ENCODE data around the gene SLC24A4. TPM values are rescaled to one million over a fixed set of nuclear protein-coding genes. Genes with fewer than 3 reads are reported as not detected.

Gene SLC24A4
- total and polyA plus RNA-seq, 2 donors (not counting 3 experiments of a cell fraction or from before 2014, with no cell fraction given), result 0.07 to 0.08 TPM

DNA sequence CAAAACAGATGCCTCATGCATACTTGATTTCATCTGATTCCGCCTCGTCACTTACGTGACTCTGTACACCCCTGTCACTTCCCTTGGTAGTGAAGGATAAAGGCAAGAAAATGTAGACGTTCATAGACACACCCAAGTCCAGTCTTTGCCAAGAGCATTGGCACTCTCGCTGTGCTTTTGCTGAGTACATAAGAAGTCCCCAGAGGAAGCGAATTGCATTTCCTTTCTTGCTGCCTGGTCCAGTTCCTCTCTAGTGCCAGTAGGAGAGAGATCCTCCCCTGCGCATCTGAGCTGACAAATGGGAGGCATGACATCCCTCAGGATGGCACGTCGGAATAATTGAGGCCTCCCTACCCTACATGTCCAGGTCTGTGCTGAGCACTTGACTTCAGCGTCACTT is 169.3 kb downstream of the SLC24A4 start:
- POLR2A ChIA-PET, result no interaction called here
- no peaks in the 10 kb centered on the region for H3K79me2 ChIP-seq (ENCODE audit: control insufficient read depth, insufficient read depth, low read length)
- no peak overlapping the region for H3K4me3 ChIP-seq (replicated peaks in 1 of 3; ENCODE audit: insufficient read depth in 1 of 3, low read depth in 1 of 3, low read length in 3 of 3)
- peaks cover 0 to 3% of the 10 kb centered on the region in 2 experiments for H3K27me3 ChIP-seq (ENCODE audit: control insufficient read depth in 2 of 2, insufficient read depth in 2 of 2, low read length in 2 of 2)
- FAIRE-seq (no peak), DNase-seq (ENCODE audit: low read depth, low spot score) (no peak)
- BruUV-seq (replicated peaks), result no TSS peak
- TF ChIP-seq EZH2 (IDR thresholded peaks at IDR 0.05; ENCODE audit: borderline replicate concordance, low read depth, low read length, severe bottlenecking), result no peak
- no peak for TF ChIP-seq POLR2A (IDR thresholded peaks at IDR 0.05; ENCODE audit: low read depth, low read length)
- no peak for TF ChIP-seq FOS (IDR thresholded peaks at IDR 0.05; ENCODE audit: borderline replicate concordance, insufficient read depth, low read length)
- TF ChIP-seq POLR2AphosphoS5 (IDR thresholded peaks at IDR 0.05; ENCODE audit: insufficient read depth, low read depth, low read length), result no peak
- TF ChIP-seq, protein P1, sequence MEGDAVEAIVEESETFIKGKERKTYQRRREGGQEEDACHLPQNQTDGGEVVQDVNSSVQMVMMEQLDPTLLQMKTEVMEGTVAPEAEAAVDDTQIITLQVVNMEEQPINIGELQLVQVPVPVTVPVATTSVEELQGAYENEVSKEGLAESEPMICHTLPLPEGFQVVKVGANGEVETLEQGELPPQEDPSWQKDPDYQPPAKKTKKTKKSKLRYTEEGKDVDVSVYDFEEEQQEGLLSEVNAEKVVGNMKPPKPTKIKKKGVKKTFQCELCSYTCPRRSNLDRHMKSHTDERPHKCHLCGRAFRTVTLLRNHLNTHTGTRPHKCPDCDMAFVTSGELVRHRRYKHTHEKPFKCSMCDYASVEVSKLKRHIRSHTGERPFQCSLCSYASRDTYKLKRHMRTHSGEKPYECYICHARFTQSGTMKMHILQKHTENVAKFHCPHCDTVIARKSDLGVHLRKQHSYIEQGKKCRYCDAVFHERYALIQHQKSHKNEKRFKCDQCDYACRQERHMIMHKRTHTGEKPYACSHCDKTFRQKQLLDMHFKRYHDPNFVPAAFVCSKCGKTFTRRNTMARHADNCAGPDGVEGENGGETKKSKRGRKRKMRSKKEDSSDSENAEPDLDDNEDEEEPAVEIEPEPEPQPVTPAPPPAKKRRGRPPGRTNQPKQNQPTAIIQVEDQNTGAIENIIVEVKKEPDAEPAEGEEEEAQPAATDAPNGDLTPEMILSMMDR (IDR thresholded peaks at IDR 0.05; ENCODE audit: extremely low read depth in 1 of 2, insufficient read depth in 1 of 2, low read depth in 1 of 2, low read length in 2 of 2), result no peak
- TF ChIP-seq MYC (IDR thresholded peaks at IDR 0.05; ENCODE audit: low read depth, low read length), result no peak
- TF ChIP-seq, protein P2, sequence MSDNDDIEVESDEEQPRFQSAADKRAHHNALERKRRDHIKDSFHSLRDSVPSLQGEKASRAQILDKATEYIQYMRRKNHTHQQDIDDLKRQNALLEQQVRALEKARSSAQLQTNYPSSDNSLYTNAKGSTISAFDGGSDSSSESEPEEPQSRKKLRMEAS (IDR thresholded peaks at IDR 0.05; ENCODE audit: insufficient read depth, insufficient read length), result no peak
- TF ChIP-seq GATA2 (IDR thresholded peaks at IDR 0.05; ENCODE audit: insufficient read depth, insufficient read length, low read depth, low read length), result no peak
- H4K20me1 ChIP-seq (replicated peaks; ENCODE audit: control insufficient read depth, extremely low read depth, insufficient read depth, low read length), result no peaks in the 10 kb centered on the region
- H3K4me1 ChIP-seq (ENCODE audit: control insufficient read depth, extremely low read depth, insufficient read depth, low read length), result no peaks in the 10 kb centered on the region
- CTCF ChIA-PET, result no interaction called here
- no peaks in the 10 kb centered on the region for H3K9me1 ChIP-seq (replicated peaks; ENCODE audit: control insufficient read depth, extremely low read depth, insufficient read depth, low read length)
- H3K36me3 ChIP-seq (ENCODE audit: control insufficient read depth in 2 of 2, extremely low read depth in 1 of 2, insufficient read depth in 2 of 2, low read length in 2 of 2), result no peaks in the 10 kb centered on the region
- intact Hi-C loops (cut with micrococcal nuclease), result no loop called here
- H3K4me2 ChIP-seq (ENCODE audit: insufficient read depth, low read length), result no peak overlapping the region
- no peak overlapping the region for H3K27ac ChIP-seq (ENCODE audit: insufficient read depth, low read depth, low read length)
- H3K9ac ChIP-seq (replicated peaks; ENCODE audit: extremely low read depth, insufficient read depth, low read length), result no peak overlapping the region
- H2AFZ ChIP-seq (ENCODE audit: low read depth, low read length), result no peak overlapping the region
- H3K9me3 ChIP-seq (replicated peaks; ENCODE audit: control insufficient read depth, insufficient read depth, low read length), result no peaks in the 10 kb centered on the region
- dilution Hi-C loops (cut with MboI; ENCODE audit: extremely low pct_ligation_motif_present, low sequenced_read_pairs), result no loop called here

All from endothelial cell of umbilical vein (primary cell).